Effector CD8-positive, alpha-beta T cell (primary cell): ENCODE results near the gene HTRA3.

Experiments
- DNase-seq: peaks from one replicate; lab custom pipeline; 2025; lab: John Stamatoyannopoulos, UW

The HTRA3 gene

DNA sequence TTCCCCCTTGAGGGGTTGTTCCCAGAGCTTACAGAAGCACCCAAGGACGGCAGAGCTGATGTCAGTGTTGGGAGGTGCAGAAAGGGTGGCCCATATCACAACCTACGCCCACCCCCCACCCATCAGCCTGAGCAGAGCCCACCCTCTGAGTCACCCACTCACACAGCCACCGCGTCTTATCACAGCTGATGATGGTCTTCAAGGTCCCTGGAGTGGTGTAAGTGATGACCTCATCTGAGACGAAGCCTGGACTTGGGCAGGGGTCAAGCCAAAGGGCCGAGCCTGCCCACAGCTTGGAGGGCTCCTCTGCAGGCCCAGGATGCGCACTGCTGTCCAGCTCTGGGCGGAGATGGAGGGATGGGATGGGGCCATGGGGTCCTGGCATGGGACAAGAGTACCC is 3.0 kb upstream of the HTRA3 start:
- no peak for DNase-seq

DNA sequence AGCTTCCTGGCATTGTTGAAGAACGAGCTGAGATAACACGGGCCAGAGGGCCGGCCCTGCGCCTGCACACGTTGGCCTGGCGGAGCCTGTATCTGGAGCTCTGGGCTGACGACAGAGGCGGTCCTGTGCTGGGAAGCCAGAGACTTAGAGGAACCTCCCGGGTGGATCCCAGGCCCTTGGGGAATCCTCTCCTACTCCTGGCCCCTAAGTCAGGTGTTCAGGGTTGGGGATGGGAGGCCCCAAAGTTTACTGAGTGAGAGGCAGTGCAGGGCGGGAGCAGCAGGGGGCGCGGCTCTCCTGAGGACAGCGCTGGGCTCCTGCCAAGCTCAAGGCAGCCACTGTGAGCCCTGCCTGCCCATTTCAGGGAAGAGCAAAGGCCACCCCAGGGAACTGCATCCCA is 2.5 kb upstream of the HTRA3 start:
- DNase-seq: no peak

DNA sequence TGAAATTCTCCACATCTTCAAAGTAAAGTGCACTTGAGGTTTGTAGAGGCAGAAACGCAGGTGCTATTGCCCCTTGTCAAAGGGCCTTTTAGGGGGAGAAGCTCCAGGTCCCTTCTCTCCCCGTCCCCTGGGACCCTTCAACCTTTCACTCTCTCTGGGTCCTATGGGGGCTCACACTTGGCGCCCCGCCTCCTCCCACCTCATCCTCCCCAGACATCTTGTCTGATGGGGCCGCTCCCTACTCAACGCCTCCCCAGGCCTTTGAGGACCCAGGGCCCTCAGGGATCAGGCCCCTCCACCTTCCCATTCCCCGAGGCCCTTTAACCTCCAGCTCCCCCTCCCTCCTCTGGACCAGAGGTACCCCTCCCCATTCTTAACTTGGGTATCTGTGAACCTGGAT is 1.3 kb upstream of the HTRA3 start:
- no peak for DNase-seq

DNA sequence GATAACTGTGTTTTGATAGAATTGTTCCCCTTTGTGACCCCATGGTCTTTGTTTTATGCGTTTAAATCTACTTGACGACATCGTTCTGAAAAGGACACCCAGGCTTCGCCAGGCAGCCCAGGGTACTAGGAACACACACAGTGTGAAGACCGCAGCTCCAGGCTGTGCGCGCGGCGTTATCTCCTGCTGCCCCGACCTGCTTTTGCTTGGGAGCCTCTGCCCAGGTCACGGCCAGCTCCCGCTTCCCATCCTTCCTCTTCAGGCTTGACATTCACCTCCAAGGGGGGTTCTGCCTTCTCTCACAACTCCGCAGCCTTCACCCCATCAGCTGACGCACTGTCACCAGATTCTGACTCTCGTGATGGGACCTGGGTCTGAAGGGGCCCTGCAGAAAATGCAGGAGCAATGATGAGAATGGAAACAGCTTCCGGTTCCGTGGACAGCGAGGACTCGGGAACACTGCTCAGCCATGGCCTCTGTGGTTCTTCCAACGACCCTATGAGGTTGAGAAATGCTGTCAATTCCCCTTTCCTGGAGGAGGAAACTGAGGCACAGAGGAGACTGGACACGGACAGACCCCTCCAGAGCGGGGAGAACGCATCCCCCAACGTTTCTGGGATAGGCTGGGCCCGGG is 536 bp upstream of the HTRA3 start:
- no peak for DNase-seq

DNA sequence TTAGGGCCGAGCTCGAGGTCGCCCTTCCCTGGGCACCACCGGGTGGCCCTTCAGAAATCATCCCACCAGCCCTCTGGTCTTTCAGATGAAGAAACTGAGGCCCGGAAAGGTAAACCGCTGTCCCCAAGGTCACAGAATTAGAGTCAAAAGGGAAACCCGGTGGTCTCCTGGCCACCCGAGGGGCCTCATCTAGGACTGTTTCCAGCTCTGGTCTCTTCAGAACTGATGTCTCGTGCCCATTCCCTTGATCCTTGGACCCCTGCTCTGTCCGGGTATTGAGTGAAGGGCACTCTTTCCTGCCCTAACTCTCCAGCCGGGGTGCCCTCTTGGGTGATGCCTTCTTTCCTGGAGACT is 841 bp downstream of the HTRA3 start:
- no peak for DNase-seq

DNA sequence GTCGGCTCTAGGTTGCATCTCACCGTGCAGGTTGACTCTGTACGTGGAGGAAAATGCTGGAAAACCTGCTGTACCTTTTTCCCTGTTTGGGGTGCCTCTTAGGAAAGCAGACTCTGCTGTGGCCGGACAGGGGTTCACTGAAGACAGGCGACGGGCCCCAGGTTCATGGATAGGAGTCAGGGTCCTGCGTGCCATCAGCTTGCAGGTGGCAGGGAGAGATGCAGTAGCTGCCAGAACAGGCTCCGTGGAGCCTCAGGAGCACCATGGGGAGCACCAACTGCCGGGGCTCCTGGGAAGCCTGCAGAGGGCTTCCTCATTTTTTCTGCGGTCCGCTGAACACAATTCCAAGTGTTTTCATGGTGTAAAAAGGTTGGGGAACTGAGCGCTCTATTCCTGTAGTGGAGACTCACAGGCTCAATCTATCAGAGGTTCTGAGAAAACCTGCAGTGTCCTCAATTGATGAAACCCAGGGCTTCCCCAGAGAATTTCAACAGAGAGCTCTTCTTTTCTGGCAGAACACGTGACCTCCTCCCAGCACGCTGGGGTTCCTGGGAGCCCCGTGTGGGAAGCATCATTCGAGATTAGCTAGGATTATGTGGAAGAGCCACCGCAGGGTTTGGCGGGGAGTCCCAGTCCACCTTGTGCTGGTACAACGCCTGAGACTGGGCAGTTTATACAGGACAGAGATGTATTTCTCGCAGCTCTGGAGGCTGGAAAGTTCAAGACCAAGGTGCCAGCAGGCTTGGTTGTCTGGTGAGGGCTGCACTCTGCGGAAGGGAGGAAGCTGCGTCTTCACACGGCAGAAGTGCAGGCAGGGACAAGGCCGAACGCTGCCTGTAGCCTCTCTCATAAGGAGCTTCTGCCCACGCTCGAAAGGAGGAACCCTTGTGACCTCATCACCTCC is 1.6 kb downstream of the HTRA3 start:
- no peak for DNase-seq

DNA sequence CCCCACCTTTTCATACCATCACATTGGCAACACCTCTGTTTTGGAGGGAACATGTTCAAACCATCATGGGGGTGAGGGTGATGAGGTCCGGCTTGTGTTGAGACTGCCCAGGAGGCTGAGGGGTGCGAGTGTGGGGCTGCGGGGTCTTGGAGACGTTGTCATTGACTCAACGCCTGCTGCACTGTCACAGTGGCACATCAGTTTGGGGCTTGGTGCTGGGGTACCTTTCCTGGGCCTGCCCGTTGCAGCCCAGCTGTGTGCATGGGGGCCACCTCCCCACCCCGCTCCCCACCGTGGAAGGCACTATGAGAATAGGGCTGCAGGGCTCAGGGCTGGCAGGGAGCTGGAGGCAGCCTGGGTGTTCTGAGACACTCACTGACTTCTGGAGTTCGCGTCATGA is 2.3 kb downstream of the HTRA3 start:
- DNase-seq: no peak

DNA sequence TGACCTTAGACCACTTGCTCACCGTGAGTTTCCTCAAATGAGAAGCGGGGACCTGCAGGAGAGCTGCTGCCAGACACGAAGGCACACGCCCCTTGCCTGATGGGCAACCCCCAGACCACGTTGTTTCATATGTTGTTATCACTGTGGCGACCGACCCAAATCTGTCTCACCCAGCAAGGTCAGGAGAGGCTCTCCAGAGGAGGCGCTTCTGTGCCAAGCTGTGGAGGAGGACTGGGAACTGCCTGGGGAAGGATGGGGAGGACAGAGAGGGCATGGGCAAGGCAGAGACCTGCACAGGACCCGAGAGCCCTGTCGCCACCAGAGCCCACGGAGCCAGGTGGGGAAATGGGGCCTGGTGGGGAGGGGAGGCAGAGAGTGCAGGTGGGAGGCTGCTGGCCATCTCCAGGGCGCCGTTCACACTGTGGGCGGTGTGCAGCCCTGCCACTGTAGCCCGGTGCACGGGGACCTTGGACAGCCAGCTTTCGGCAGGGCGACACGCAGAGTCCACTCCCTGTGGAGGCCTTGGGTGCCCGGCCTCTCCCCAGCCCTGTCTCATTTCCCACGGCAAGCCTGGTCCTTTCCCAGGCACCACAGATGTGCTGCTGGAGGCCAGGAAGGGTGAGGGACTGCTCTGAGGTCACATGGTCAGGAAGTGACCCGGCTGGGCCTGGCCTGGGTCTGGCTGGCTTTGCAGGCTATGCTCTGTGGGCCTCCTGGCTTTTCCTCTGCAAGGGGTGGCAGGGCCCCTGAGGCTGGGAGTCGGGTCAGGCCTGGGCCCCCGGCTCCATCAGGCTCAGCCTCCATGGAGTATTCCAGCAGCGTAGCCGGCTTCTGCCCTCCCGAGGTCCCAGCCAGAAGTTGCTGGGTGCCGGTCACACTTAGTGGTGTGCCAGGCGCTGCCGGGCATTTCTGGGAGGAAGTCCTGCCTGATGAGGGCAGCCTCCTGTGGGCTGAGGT is 3.2 kb downstream of the HTRA3 start:
- no peak for DNase-seq

DNA sequence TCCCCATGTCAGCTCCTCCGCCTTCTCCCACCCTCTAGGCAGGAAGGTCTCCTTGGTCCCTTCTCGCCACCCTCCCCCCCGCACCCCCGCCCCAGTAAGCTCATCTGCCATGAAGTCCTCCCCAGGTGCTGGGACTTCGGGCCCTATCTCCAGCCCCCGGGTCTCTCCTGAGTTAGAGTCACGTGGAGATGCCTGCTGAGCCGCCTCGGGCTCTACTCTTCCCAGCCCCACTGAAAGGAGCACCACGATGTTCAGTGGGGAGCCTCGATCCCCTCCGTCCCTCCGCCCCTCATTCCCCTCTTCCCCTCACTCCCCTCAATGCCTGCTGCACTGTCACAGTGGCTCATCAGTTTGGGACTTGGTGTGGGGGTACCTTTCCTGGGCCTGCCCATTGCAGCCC is 3.9 kb downstream of the HTRA3 start:
- DNase-seq: no peak

DNA sequence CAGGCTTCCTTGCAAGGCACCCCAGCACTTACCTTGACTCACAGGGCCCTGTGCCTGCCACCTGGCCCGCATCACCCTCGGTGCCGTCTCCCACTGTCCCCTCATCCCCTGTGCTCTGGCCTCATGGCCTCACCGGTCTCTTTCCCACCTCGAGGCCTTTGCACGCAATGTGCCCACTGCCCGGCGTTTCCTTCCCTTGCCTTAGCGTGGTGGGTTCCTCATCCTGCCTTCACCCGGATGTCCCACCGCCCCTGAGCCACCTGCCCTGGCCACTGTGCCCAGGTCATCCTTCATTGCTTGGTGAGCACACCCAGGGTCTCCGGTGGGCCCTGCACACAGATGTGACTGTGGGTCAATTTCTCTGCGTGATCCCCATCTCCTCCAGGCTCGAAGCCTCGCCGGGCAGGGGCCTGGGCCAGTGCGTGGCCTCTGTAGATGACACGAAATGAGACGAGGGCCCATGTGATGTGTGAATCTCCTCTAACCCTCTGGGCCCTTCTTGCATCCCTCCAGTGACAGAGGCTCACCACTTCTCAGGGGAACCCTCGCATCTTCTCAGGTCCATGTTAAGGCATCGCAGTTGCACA is 4.6 kb downstream of the HTRA3 start:
- DNase-seq: no peak

DNA sequence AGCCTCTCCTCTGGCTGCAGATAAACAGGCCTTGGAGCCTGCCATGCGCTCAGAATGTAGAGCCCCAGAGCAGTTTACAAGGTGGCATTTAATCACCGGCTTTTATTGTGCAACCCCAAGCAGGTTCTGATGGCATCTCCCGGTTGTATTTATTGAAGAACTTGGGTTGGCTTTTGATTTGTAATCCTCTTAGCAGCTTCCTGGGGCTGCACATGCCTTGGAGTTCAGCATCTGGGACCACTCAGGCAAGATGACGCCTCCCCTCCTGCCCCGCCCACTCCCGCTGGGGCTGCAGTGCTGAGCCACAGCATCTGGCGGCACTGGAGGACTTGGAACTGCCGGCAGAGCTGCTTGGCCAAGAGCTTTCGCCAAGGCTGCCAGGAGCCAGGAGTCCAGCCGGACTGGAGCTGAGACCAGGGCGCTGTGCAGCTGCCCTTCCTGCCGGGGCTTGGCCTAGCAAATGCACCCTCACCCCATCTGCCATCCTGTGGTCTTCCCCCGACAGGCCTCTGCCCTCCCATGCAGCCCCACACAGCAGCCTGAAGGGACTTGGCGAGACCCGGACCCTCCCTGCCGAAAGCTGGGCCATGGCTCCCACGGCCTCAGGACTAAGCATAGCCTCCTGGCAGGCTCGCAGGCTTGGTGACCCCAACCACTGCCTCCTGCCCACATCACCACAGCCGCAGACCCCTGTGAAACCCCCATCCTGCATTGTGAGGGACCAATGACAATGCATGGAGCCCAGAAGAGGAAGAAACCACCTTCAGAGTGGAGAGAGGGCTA is 5.4 kb downstream of the HTRA3 start:
- no peak for DNase-seq

DNA sequence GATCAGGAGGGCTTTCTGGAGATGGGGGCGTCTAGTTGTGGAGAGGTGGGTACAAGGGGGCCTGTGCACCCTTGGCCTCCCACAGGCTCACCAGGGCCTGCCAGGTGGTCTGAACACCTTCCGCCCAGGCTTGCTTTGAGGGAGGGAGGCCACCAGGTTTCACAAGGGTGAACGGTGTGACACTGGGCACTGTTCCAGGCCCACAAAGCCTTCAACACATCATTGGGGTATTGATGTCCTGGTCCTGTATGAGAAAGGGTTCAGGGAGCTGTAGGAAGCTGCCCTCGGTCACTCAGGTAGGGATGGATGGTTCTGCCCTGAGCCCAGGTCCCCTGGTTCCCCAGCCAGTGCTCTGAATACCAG is 6.0 kb downstream of the HTRA3 start:
- DNase-seq: no peak

DNA sequence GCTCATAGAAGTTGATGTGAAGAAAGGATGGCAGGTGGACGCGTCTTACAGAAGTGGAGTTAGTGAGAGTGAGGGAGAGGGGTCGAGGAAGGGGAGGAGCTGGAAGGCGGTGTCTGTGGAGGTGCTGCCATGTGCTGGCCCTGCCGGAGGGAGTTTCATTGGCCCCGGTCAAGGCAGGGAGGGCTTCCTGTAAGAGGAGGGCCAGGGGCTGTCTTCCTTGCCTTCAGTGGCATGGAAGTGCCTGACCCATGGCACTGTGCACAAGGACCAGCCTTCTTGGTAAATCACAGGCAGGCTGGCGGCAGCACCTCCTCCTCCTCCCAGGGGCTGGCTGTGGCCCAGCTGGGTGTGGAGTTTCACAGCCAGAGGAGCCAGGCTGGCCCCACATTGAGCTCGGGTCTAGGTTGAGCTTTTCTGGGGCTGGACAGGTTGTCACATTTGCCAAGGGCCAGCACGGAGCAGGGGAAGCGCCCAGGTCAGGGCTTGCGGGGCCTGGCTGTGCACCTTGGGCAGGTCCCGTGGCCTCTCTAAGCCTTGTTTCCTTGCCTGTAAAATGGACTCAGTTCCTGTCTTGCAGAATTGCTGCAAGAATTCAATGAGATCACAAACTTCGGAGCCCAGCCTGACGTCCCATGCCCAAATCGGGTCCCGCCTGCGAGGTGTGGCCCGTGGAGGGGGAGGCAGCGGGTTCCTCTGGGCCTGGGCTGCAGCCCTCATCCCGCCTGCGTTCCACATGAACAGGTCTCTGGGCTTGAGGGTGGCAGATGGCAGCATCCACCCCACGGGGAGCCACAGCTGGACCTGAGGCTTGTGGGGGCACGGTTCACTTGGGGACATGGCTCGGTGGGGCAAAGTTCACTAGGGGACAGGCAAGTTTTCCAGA is 7.0 kb downstream of the HTRA3 start:
- DNase-seq: no peak

DNA sequence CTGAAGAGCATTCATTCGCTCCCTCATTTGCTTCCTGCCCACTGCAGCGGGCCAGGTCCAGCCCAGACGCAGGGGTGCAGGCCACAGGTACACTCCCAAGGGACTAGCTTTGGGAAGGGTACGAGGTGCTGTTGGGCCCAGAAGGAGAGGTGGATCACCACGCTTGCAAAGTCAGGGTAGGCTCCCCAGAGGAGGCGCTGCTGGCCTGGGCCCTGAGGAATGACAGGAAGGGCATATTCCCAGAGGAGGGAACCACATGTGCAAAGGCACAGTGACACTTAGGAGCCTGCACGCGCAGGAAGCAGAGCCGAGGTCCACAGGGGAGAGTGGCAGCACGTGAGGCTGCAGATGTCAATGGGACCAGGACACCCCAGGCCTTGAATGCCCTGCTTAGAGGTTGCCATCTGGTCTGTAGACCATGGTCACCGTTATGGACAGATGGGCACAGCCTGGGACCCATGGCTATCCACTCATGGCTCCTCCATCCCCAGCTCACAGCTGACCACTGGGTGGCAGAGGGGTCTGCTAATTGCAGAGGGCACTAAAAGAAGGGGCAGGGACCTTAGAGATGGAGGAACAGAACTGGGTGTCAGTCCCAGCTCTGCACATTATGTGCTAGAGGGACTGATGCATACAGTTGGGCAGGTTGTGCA is 7.9 kb downstream of the HTRA3 start:
- no peak for DNase-seq

DNA sequence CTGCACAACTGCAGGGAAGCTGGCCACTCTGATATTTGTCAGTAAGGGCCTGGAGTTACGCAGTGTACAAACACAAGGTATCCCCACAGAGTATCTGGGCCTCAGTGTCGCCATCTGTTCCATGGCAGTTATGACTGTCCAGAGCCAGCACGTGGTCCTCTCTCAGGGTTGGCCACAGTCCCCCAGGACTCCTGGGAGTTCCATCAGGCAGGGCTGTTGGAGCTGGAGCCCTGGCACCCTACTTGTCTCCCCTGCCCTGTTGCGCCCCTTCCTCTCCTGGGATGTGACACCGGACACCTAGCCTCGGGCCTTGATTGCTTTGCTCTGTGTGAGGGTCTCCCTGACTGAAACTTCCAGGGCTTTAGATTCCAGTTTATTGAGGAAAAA is 8.4 kb downstream of the HTRA3 start:
- DNase-seq: no peak

DNA sequence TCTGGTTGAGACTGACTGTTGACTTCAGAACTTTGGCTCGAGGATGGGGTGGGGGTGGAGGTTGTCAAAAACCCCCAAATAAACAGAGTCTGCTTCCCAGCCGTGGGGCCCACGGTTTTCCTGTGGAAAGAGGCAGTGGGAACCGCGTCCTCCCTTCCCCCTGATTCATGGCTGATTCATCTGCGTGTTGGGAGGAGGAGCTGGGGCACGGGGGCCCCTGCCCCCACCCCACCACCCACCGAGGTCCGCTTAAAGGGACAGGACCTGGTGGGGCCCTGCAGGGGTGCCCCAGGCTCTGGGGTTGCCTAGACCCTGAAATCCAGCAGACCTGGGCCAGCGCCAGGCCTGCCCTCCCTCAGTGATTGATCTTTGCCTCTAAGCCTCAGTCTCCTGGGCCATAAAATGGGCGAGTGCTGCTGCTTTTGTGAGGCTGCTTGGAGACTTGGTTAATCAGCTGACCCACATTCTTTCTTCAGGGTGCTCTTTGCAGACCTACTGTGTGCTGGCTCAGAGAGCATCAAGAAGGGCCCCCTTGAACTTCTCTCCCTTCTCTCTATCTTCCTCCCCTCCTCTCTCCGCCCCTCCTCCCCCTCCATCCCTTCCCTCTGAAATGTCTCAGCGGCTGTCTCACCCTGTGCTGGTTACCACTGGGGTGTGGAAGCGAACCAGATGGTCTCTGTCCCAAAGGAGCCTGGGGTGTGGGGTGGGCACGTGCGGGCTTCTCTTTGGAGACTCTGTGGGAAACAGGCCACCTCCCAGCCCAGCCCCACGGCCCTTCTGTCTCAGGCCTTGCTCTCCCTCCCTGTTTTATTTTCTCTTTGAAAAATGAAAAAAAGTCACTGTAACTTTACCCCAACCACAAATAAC is 9.1 kb downstream of the HTRA3 start:
- no peak for DNase-seq

DNA sequence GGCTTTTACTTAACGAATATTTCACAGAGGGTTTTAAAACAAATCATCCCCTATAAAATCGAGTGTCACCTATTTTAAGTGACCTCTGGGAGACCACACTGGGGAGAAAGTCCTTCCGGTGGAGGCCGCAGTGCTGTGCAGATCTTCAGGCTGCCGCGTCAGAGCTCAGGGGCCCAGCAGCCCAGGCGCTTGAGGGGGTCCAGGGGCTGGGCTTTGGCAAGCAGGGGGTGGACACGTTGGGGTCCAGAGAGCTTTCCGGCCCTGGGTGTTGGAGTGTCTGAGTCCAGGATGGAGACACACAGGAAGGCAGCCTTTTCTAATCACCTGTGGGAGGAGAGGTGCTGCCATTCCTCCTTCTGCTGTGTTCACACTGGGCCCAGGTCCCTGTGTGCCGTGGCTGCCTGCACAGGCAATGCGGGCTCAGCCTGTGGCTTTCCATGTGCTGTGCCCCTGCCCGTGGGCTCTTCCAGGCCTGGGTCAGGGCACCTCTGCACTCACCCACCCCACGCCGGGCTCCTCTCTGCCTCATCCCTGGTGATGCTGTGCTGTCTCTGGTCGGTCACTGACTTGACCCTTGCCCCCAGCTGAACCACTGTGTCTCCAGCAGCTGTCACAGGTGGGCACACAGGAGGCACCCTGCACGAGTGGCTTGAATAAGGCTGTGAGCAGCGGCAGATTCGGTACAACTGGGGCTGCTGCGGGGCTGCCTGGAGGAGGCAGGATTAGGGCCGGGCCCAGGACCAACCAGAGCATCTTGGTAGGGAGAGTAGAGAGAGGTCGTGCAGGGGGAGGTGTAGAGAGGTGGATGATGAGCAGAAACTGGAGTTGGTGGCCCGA is 10.0 kb downstream of the HTRA3 start:
- no peak for DNase-seq
